Hematopoietic multipotent progenitor cell treated with erythropoietin and hydrocortisone succinate and interleukin-3 and kit ligand, for 4 days (in vitro differentiated cells): ENCODE measurements around the gene MPZL1.

Experiments
- DNase-seq: peaks from one replicate; pipeline ENCODE4 v3.0.0-alpha.2; 2015

Gene MPZL1

GRCh38 chr1:167751676-167752075 is 29.9 kb downstream of the MPZL1 start:
- DNase-seq: no peak

- DNase-seq: no peak
Observed at GRCh38 chr1:167752219-167752985, 30.6 kb downstream of the MPZL1 start.

GRCh38 chr1:167755654-167756053 is 33.9 kb downstream of the MPZL1 start:
- DNase-seq: no peak

GRCh38 chr1:167756730-167757405 is 35.1 kb downstream of the MPZL1 start:
- DNase-seq: peak; percentile 79

- DNase-seq: no peak
Observed at GRCh38 chr1:167757433-167758309, 35.9 kb downstream of the MPZL1 start.

GRCh38 chr1:167761400-167761799 is 39.6 kb downstream of the MPZL1 start:
- no peak for DNase-seq

GRCh38 chr1:167762061-167762746 is 40.4 kb downstream of the MPZL1 start:
- no peak for DNase-seq

GRCh38 chr1:167763525-167764220 is 41.9 kb downstream of the MPZL1 start:
- no peak for DNase-seq

GRCh38 chr1:167764458-167765330 is 42.9 kb downstream of the MPZL1 start:
- no peak for DNase-seq

- no peak for DNase-seq
Observed at GRCh38 chr1:167765496-167765895, 43.7 kb downstream of the MPZL1 start.

- DNase-seq: no peak
Observed at GRCh38 chr1:167766538-167766937, 44.8 kb downstream of the MPZL1 start.

GRCh38 chr1:167767761-167768160 is 46.0 kb downstream of the MPZL1 start:
- DNase-seq: no peak

- no peak for DNase-seq
Observed at GRCh38 chr1:167770127-167770526, 48.3 kb downstream of the MPZL1 start.

GRCh38 chr1:167772436-167772835 is 50.7 kb downstream of the MPZL1 start:
- no peak for DNase-seq

- no peak for DNase-seq
Observed at GRCh38 chr1:167773516-167773915, 51.7 kb downstream of the MPZL1 start.

GRCh38 chr1:167774710-167775109 is 52.9 kb downstream of the MPZL1 start:
- no peak for DNase-seq

GRCh38 chr1:167775178-167775577 is 53.4 kb downstream of the MPZL1 start:
- DNase-seq: no peak

- DNase-seq: no peak
Observed at GRCh38 chr1:167776151-167776550, 54.4 kb downstream of the MPZL1 start.

GRCh38 chr1:167776616-167777268 is 55.0 kb downstream of the MPZL1 start:
- DNase-seq: no peak

- DNase-seq: no peak
Observed at GRCh38 chr1:167777269-167777650, 55.5 kb downstream of the MPZL1 start.

GRCh38 chr1:167781558-167781957 is 59.8 kb downstream of the MPZL1 start:
- DNase-seq: no peak
